ENCODE data around the gene KAT5. TPM values are rescaled to one million over a fixed set of nuclear protein-coding genes. Genes with fewer than 3 reads are reported as not detected.

The KAT5 gene
- total and polyA plus RNA-seq, 2 donors (not counting 1 experiment from before 2014, with no cell fraction given): 84.6 to 142 TPM

- no peak overlapping the region for H3K27ac ChIP-seq (ENCODE audit: low read length in 2 of 2)
- CTCF ChIA-PET: no interaction called here
Measured at GRCh38 chr11:65741185-65741584, 29.1 kb downstream of the KAT5 start.

GRCh38 chr11:65742353-65742752 is 30.3 kb downstream of the KAT5 start:
- no peaks in the 10 kb centered on the region for H4K20me1 ChIP-seq (ENCODE audit: control insufficient read depth, insufficient read depth, low read length, poor library complexity, severe bottlenecking)
- H3K79me2 ChIP-seq (ENCODE audit: control insufficient read depth, insufficient read depth, low read length): no peaks in the 10 kb centered on the region
- H3K9me3 ChIP-seq (ENCODE audit: control extremely low read depth in 1 of 3, control insufficient read depth in 2 of 3, insufficient read depth in 1 of 3, low read length in 2 of 3): no peaks in the 10 kb centered on the region
- DNase-seq (no peak), ATAC-seq (ENCODE audit: low read depth) (no peak)
- no peak overlapping the region for H3K4me3 ChIP-seq (ENCODE audit: control extremely low read depth in 1 of 5, extremely low read depth in 1 of 5, insufficient read depth in 1 of 5, low read depth in 2 of 5, low read length in 4 of 5)
- H3K9ac ChIP-seq (ENCODE audit: low read length): no peak overlapping the region
- H3K4me1 ChIP-seq (ENCODE audit: control insufficient read depth in 2 of 2, insufficient read depth in 2 of 2, low read length in 2 of 2): peaks cover 0 to 5% of the 10 kb centered on the region in 2 donors
- no peak overlapping the region for H3K27ac ChIP-seq (ENCODE audit: low read length in 2 of 2)
- no peaks in the 10 kb centered on the region for H3K9me3 Mint-ChIP-seq (ENCODE audit: insufficient read depth)
- H3K27me3 Mint-ChIP-seq: peaks cover 27% of the 10 kb centered on the region
- H3K4me3 Mint-ChIP-seq: no peak overlapping the region
- H2AFZ ChIP-seq (ENCODE audit: insufficient read depth, low read depth, low read length, poor library complexity, severe bottlenecking): no peak overlapping the region
- WGBS (ENCODE audit: insufficient coverage): no CpG with 5 or more reads among the region's 1 CpG
- H3K36me3 ChIP-seq (replicated peaks in 1 of 2; ENCODE audit: control extremely low read depth in 1 of 2, control insufficient read depth in 1 of 2, extremely low read depth in 1 of 2, insufficient read depth in 2 of 2, low read length in 1 of 2): no peaks in the 10 kb centered on the region
- intact Hi-C loops (cut with micrococcal nuclease): no loop called here
- H3K27ac Mint-ChIP-seq: no peak overlapping the region
- H3K4me1 Mint-ChIP-seq: peaks cover 7% of the 10 kb centered on the region
- no peak overlapping the region for H3K4me2 ChIP-seq (replicated peaks; ENCODE audit: low read depth, low read length, poor library complexity, severe bottlenecking)
- ChIA-PET CTCF (no interaction called here), POLR2A (no interaction called here)
- H3K27me3 ChIP-seq (replicated peaks in 1 of 4; ENCODE audit: control extremely low read depth in 1 of 4, control insufficient read depth in 3 of 4, insufficient read depth in 4 of 4, low read length in 3 of 4): peaks cover 0 to 7% (median 2%) of the 10 kb centered on the region in 4 experiments
- TF ChIP-seq CTCF (IDR thresholded peaks at IDR 0.05) (no peak), EZH2 (IDR thresholded peaks at IDR 0.05; ENCODE audit: borderline replicate concordance, insufficient read depth, low read depth, low read length, poor library complexity, severe bottlenecking) (no peak)

More at GRCh38 chr11:65741185-65741584, 29.1 kb downstream of the KAT5 start:
- H3K4me1 Mint-ChIP-seq: peaks cover 7% of the 10 kb centered on the region
- H3K9ac ChIP-seq (ENCODE audit: low read length): no peak overlapping the region
- H3K9me3 Mint-ChIP-seq (ENCODE audit: insufficient read depth): peaks cover 2% of the 10 kb centered on the region
- peaks cover 0 to 5% of the 10 kb centered on the region in 2 donors for H3K4me1 ChIP-seq (ENCODE audit: control insufficient read depth in 2 of 2, insufficient read depth in 2 of 2, low read length in 2 of 2)
- 86% methylated on average over 8 of the region's 8 CpGs for WGBS (ENCODE audit: insufficient coverage)
- POLR2A ChIA-PET: no interaction called here
- H4K20me1 ChIP-seq (ENCODE audit: control insufficient read depth, insufficient read depth, low read length, poor library complexity, severe bottlenecking): no peaks in the 10 kb centered on the region
- H3K4me3 ChIP-seq (ENCODE audit: control extremely low read depth in 1 of 5, extremely low read depth in 1 of 5, insufficient read depth in 1 of 5, low read depth in 2 of 5, low read length in 4 of 5): no peak overlapping the region
- H3K36me3 ChIP-seq (replicated peaks in 1 of 2; ENCODE audit: control extremely low read depth in 1 of 2, control insufficient read depth in 1 of 2, extremely low read depth in 1 of 2, insufficient read depth in 2 of 2, low read length in 1 of 2): no peaks in the 10 kb centered on the region
- no peak for ATAC-seq (ENCODE audit: low read depth)
- H3K4me2 ChIP-seq (replicated peaks; ENCODE audit: low read depth, low read length, poor library complexity, severe bottlenecking): no peak overlapping the region
- no peaks in the 10 kb centered on the region for H3K79me2 ChIP-seq (ENCODE audit: control insufficient read depth, insufficient read depth, low read length)
- TF ChIP-seq CTCF (IDR thresholded peaks at IDR 0.05) (no peak), EZH2 (IDR thresholded peaks at IDR 0.05; ENCODE audit: borderline replicate concordance, insufficient read depth, low read depth, low read length, poor library complexity, severe bottlenecking) (no peak)
- H3K27me3 ChIP-seq (replicated peaks in 1 of 4; ENCODE audit: control extremely low read depth in 1 of 4, control insufficient read depth in 3 of 4, insufficient read depth in 4 of 4, low read length in 3 of 4): peaks cover 0 to 7% (median 3%) of the 10 kb centered on the region in 4 experiments
- no peak for DNase-seq
- intact Hi-C loops (cut with micrococcal nuclease): no loop called here
- H3K27me3 Mint-ChIP-seq: peaks cover 34% of the 10 kb centered on the region
- H3K4me3 Mint-ChIP-seq: no peak overlapping the region
- no peak overlapping the region for H3K27ac Mint-ChIP-seq
- no peak overlapping the region for H2AFZ ChIP-seq (ENCODE audit: insufficient read depth, low read depth, low read length, poor library complexity, severe bottlenecking)
- H3K9me3 ChIP-seq (ENCODE audit: control extremely low read depth in 1 of 3, control insufficient read depth in 2 of 3, insufficient read depth in 1 of 3, low read length in 2 of 3): peaks cover 0 to 1% (median 0%) of the 10 kb centered on the region in 3 donors

All from B cell (primary cell).